NCI-H1417 treated with DMSO at 0.1 percent for 48 hours (cell line): ENCODE data around the gene IL20RB.
"Not testable (repeated sequence)": the region's sequence is repeated elsewhere in the genome, so short reads cannot be mapped to it uniquely, and the experiment has no call there.

Experiments used
- DNase-seq: peaks from one replicate; lab custom pipeline; 2025; lab: John Stamatoyannopoulos, UW

The IL20RB gene

GRCh38 chr3:136987398-136987980 is 29.7 kb downstream of the IL20RB start:
- DNase-seq = not testable (repeated sequence)

GRCh38 chr3:136988651-136989050 is 30.9 kb downstream of the IL20RB start:
- DNase-seq = no peak

GRCh38 chr3:136989781-136990524 is 32.2 kb downstream of the IL20RB start:
- no peak for DNase-seq

GRCh38 chr3:136990826-136991225 is 33.0 kb downstream of the IL20RB start:
- no peak for DNase-seq

GRCh38 chr3:136992115-136992514 is 34.3 kb downstream of the IL20RB start:
- no peak for DNase-seq

GRCh38 chr3:136994772-136995516 is 37.2 kb downstream of the IL20RB start:
- DNase-seq = no peak

- no peak for DNase-seq
Measured at GRCh38 chr3:136995652-136996051, 37.9 kb downstream of the IL20RB start.

- no peak for DNase-seq
Measured at GRCh38 chr3:137000039-137000438, 42.3 kb downstream of the IL20RB start.

- not testable (repeated sequence) for DNase-seq
Measured at GRCh38 chr3:137007376-137007775, 49.6 kb downstream of the IL20RB start.

- DNase-seq = no peak
Measured at GRCh38 chr3:137008131-137008530, 50.3 kb downstream of the IL20RB start.

GRCh38 chr3:137008976-137009375 is 51.2 kb downstream of the IL20RB start:
- no peak for DNase-seq

- no peak for DNase-seq
Measured at GRCh38 chr3:137010137-137010536, 52.4 kb downstream of the IL20RB start.

- no peak for DNase-seq
Measured at GRCh38 chr3:137011153-137011552, 53.4 kb downstream of the IL20RB start.

- DNase-seq = no peak
Measured at GRCh38 chr3:137012097-137012501, 54.3 kb downstream of the IL20RB start.

- DNase-seq = peak; percentile 26
Measured at GRCh38 chr3:137013951-137014688, 56.3 kb downstream of the IL20RB start.

GRCh38 chr3:137017316-137017715 is 59.5 kb downstream of the IL20RB start:
- DNase-seq = not testable (repeated sequence)

- no peak for DNase-seq
Measured at GRCh38 chr3:137020315-137020714, 62.5 kb downstream of the IL20RB start.

GRCh38 chr3:137020888-137021287 is 63.1 kb downstream of the IL20RB start:
- DNase-seq = no peak

- no peak for DNase-seq
Measured at GRCh38 chr3:137024348-137024747, 66.6 kb downstream of the IL20RB start.

GRCh38 chr3:137026701-137027100 is 68.9 kb downstream of the IL20RB start:
- DNase-seq = no peak

GRCh38 chr3:137032465-137033120 is 74.8 kb downstream of the IL20RB start:
- DNase-seq = peak; percentile 0

GRCh38 chr3:137035631-137036030 is 77.8 kb downstream of the IL20RB start:
- no peak for DNase-seq
